KMS-11 (cell line): ENCODE measurements around the gene RBFOX2.

ENCODE experiments used
- H2AFZ ChIP-seq: fragments of 200-600 bp; sonication (generic); 2 replicates; pipeline ENCODE4 v1.6.1; 2016; ENCODE audit warnings: antibody characterized with exemption, mixed run types, low read depth
- H3K27ac ChIP-seq: fragments of 200-600 bp; sonication (generic); 2 replicates; pipeline ENCODE4 v1.6.1; 2016; ENCODE audit warnings: mild to moderate bottlenecking, mixed run types
- H3K27me3 ChIP-seq: fragments of 200-600 bp; sonication (generic); 2 replicates; pipeline ENCODE4 v1.6.1; 2017; ENCODE audit warnings: mild to moderate bottlenecking, low read depth, mixed run types, moderate library complexity; ENCODE audit not compliant: insufficient read depth
- H3K36me3 ChIP-seq: fragments of 200-600 bp; sonication (generic); 2 replicates; pipeline ENCODE4 v1.6.1; 2017; ENCODE audit warnings: mild to moderate bottlenecking, mixed run types; ENCODE audit not compliant: insufficient read depth
- H3K4me1 ChIP-seq: fragments of 200-600 bp; sonication (generic); 2 replicates; pipeline ENCODE4 v1.6.1; 2016; ENCODE audit warnings: mild to moderate bottlenecking, low read depth, mixed run types; ENCODE audit not compliant: poor library complexity, severe bottlenecking
- H3K4me2 ChIP-seq: fragments of 200-600 bp; sonication (generic); 2 replicates; pipeline ENCODE4 v1.7.0; 2016; ENCODE audit warnings: mild to moderate bottlenecking, mixed run types
- H3K4me3 ChIP-seq: fragments of 200-600 bp; sonication (generic); IDR thresholded peaks from 2 replicates; pipeline ENCODE4 v1.6.1; 2017; ENCODE audit warnings: low read depth, low read length, mixed read lengths; ENCODE audit not compliant: insufficient read depth
- H3K79me2 ChIP-seq: fragments of 200-600 bp; sonication (generic); 2 replicates; pipeline ENCODE4 v1.6.1; 2016; ENCODE audit warnings: low read depth, mixed run types; ENCODE audit not compliant: insufficient read depth
- H3K9ac ChIP-seq: fragments of 200-600 bp; sonication (generic); 2 replicates; pipeline ENCODE4 v1.6.1; 2016; ENCODE audit warnings: mild to moderate bottlenecking, mixed run types
- H4K20me1 ChIP-seq: fragments of 200-600 bp; sonication (generic); 2 replicates; pipeline ENCODE4 v1.6.1; 2016; ENCODE audit warnings: mild to moderate bottlenecking, mixed run types; ENCODE audit not compliant: insufficient read depth
- CTCF ChIP-seq: fragments of 200-600 bp; sonication (generic); conservative IDR thresholded peaks from 2 replicates; pipeline ENCODE4 v1.6.1; 2017; ENCODE audit warnings: low read depth, mild to moderate bottlenecking, antibody characterized with exemption, low read length, moderate library complexity, mixed read lengths

RBFOX2 gene

DNA sequence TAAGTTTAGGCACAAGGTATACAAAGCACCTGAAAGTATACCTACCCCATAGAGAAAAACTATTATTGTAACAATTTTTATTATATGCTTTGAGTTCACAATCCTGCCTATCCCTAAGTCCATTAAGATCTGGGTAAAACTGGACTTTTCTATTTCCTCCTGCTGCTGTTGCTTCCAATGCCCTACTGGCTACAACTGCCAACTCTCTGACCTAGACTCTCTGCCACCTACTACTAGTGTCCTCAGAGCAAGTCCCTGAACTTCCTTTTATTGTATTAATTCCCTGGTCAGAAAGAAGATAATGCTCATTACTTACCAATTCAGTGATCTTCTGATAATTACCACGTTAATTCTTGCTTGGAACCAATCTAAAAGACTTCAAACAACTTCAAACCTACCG, 70.3 kb downstream of the RBFOX2 start:
- Histone ChIP-seq H3K27ac (no peak overlapping the region), H3K4me3 (no peak overlapping the region), H4K20me1 (no peaks in the 10 kb centered on the region), H2AFZ (no peak overlapping the region), H3K79me2 (no peaks in the 10 kb centered on the region), H3K4me1 (peaks cover 13% of the 10 kb centered on the region), H3K36me3 (no peaks in the 10 kb centered on the region), H3K27me3 (no peaks in the 10 kb centered on the region), H3K4me2 (no peak overlapping the region), H3K9ac (no peak overlapping the region)
- no peak for TF ChIP-seq CTCF

GRCh38 chr22:35957589-35957988, 71.0 kb downstream of the RBFOX2 start:
- no peak overlapping the region for H3K9ac ChIP-seq
- no peak overlapping the region for H2AFZ ChIP-seq
- TF ChIP-seq CTCF: no peak
- no peak overlapping the region for H3K4me3 ChIP-seq
- no peaks in the 10 kb centered on the region for H4K20me1 ChIP-seq
- no peaks in the 10 kb centered on the region for H3K36me3 ChIP-seq
- H3K27me3 ChIP-seq: no peaks in the 10 kb centered on the region
- no peak overlapping the region for H3K27ac ChIP-seq
- no peaks in the 10 kb centered on the region for H3K79me2 ChIP-seq
- peaks cover 13% of the 10 kb centered on the region for H3K4me1 ChIP-seq
- H3K4me2 ChIP-seq: no peak overlapping the region

DNA sequence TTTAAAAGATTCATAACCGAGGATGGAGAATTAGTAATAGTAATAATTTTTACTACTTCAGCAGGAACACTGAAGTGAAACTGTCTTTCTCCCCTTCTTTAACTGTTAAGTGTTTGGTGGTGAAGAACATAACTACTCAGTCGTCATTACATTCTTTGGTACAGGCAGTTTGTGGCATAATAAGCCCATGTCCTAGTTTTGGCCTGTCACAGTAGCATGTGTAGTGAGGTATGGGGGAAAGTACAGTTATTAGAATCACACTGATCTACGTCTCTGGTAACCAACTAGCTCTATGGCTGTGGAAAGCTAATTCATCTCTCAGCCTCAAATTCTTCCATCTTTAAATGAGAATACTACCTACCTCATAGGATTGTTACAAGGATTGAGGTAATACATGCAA, 71.8 kb downstream of the RBFOX2 start:
- Histone ChIP-seq H3K4me3 (no peak overlapping the region), H3K27me3 (no peaks in the 10 kb centered on the region), H3K4me1 (peaks cover 13% of the 10 kb centered on the region), H3K4me2 (no peak overlapping the region), H4K20me1 (no peaks in the 10 kb centered on the region), H3K27ac (no peak overlapping the region), H3K79me2 (no peaks in the 10 kb centered on the region), H3K36me3 (no peaks in the 10 kb centered on the region), H3K9ac (no peak overlapping the region), H2AFZ (no peak overlapping the region)
- no peak for TF ChIP-seq CTCF

DNA sequence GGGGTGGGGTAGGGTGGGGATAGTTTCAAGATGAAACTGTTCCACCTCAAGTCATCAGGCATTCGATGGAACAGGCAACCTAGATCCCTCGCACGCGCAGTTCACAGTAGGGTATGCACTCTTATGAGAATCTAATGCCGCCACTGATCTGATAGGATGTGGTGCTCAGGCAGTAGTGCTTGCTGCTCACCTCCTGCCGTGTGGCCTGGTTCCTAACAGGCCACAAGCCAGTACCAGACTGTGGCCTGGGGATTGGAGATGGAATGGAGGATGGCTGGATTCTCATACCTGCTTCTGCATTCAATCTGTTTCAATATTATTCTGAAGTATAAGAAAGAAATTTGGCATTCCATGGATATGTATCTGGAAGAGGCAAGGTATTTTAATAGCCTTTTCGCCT, 73.1 kb downstream of the RBFOX2 start:
- no peak for TF ChIP-seq CTCF
- Histone ChIP-seq H3K9ac (no peak overlapping the region), H3K4me1 (peaks cover 13% of the 10 kb centered on the region), H2AFZ (no peak overlapping the region), H3K79me2 (no peaks in the 10 kb centered on the region), H3K27me3 (no peaks in the 10 kb centered on the region), H3K4me3 (no peak overlapping the region), H4K20me1 (no peaks in the 10 kb centered on the region), H3K27ac (no peak overlapping the region), H3K4me2 (no peak overlapping the region), H3K36me3 (no peaks in the 10 kb centered on the region)

- H3K4me2 ChIP-seq: no peak overlapping the region
- no peak overlapping the region for H3K9ac ChIP-seq
- no peaks in the 10 kb centered on the region for H3K36me3 ChIP-seq
- H4K20me1 ChIP-seq: no peaks in the 10 kb centered on the region
- no peak overlapping the region for H3K4me3 ChIP-seq
- no peak for TF ChIP-seq CTCF
- H2AFZ ChIP-seq: no peak overlapping the region
- H3K27me3 ChIP-seq: no peaks in the 10 kb centered on the region
- H3K79me2 ChIP-seq: no peaks in the 10 kb centered on the region
- peaks cover 13% of the 10 kb centered on the region for H3K4me1 ChIP-seq
- H3K27ac ChIP-seq: no peak overlapping the region
Observed at GRCh38 chr22:35952576-35952975, 76.0 kb downstream of the RBFOX2 start.
